ENCODE data around the gene C22orf39. TPM values are rescaled to one million over a fixed set of nuclear protein-coding genes. Genes with fewer than 3 reads are reported as not detected.

Gene C22orf39
- polyA plus RNA-seq, 1 of the 3 experiments (the other 2 are of a cell fraction): 17.7 TPM

DNA sequence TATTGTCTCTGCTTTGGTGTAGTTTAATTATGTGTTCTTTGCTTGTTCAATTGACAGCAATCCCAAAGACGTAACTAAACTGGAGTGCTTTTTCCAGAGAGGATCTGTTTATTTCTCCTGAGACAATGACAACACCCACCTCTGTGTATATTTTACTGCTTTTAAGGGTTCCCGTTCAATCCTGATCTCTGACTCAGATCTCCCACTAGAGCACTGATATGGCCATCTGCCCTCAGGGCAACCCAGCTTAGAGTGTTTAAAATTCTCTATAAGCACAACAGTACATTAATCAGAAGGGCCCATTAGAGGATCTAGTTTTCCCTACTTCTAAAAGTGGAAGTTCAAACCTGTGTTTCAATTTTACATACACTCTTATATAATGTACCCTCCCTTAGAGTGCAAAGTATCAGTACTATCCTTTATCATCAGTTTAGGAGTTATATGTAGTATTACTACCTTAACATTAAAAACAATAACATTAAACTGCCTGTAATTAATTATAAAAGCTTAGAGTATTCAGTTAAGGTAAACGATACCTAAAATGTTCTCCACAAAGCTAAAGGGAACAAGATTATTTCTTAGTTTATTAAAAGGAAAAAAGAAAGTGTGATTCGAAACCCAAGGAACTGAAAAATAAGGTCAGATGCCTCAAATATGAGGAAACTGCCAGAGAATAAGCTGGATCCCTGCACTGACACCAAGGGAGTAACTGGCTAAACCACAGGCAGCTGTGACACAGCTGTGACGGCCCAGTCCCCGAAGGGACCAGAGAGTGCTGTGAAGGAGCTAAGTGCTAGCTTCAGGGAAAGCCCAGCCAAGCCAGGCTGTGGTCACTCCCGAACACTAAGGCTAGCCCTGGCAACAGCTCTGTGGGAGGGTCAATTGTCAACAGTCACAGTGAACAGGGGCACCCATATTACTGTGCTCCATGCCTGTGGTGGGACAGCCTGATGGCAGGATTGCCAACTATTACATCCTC, 16.3 kb upstream of the C22orf39 start:
- Histone ChIP-seq H3K27ac (ENCODE audit: low read depth in 2 of 2, low read length in 1 of 2) (no peak overlapping the region; a peak in 1 of 4 replicates), H3K36me3 (replicated peaks in 1 of 2; ENCODE audit: control insufficient read depth in 1 of 2, insufficient read depth in 2 of 2, low read length in 1 of 2) (peaks cover 76 to 78% of the 10 kb centered on the region in 2 experiments), H3K9ac (no peak overlapping the region), H3K27me3 (ENCODE audit: insufficient read depth) (no peaks in the 10 kb centered on the region), H3K79me2 (ENCODE audit: insufficient read depth) (no peaks in the 10 kb centered on the region), H3K4me1 (ENCODE audit: control insufficient read depth in 1 of 2, insufficient read depth in 2 of 2, low read depth in 1 of 2, low read length in 1 of 2) (peaks cover 0 to 3% of the 10 kb centered on the region in 2 experiments; a peak in 1 of 4 replicates), H3K4me3 (ENCODE audit: low read depth in 2 of 2, low read length in 1 of 2) (no peak overlapping the region), H2AFZ (ENCODE audit: low read depth) (no peak overlapping the region), H3F3A (replicated peaks; ENCODE audit: insufficient read depth) (no peaks in the 10 kb centered on the region), H3K4me2 (no peak overlapping the region), H3K9me3 (no peaks in the 10 kb centered on the region), H4K20me1 (ENCODE audit: insufficient read depth) (no peaks in the 10 kb centered on the region), H3K9me2 (no peaks in the 10 kb centered on the region)
- WGBS (ENCODE audit: low lambda C conversion rate): 74% methylated on average over 6 of the region's 7 CpGs
- ChIA-PET CTCF (interaction anchor here (0.6 to 2.8 kb wide), 6 partner anchors 8 to 168 kb away, joined by 3 to 13 read pairs (median 4); no protein-coding TSS in a partner anchor), POLR2A (no interaction called here)
- no peak for DNase-seq
- TF ChIP-seq YY1 (IDR thresholded peaks at IDR 0.05; ENCODE audit: low read depth) (no peak), FOXJ3 (CRISPR knock-in tag; IDR thresholded peaks at IDR 0.05) (no peak), RCOR1 (IDR thresholded peaks at IDR 0.05; ENCODE audit: low read length) (no peak), MXI1 (IDR thresholded peaks at IDR 0.05; ENCODE audit: low read depth, low read length) (no peak), MEF2A (IDR thresholded peaks at IDR 0.05; ENCODE audit: borderline replicate concordance, low read depth) (no peak), RAD21 (IDR thresholded peaks at IDR 0.05; ENCODE audit: low read length) (no peak)
- TF ChIP-seq, protein P1, sequence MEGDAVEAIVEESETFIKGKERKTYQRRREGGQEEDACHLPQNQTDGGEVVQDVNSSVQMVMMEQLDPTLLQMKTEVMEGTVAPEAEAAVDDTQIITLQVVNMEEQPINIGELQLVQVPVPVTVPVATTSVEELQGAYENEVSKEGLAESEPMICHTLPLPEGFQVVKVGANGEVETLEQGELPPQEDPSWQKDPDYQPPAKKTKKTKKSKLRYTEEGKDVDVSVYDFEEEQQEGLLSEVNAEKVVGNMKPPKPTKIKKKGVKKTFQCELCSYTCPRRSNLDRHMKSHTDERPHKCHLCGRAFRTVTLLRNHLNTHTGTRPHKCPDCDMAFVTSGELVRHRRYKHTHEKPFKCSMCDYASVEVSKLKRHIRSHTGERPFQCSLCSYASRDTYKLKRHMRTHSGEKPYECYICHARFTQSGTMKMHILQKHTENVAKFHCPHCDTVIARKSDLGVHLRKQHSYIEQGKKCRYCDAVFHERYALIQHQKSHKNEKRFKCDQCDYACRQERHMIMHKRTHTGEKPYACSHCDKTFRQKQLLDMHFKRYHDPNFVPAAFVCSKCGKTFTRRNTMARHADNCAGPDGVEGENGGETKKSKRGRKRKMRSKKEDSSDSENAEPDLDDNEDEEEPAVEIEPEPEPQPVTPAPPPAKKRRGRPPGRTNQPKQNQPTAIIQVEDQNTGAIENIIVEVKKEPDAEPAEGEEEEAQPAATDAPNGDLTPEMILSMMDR (IDR thresholded peaks at IDR 0.05): no peak

DNA sequence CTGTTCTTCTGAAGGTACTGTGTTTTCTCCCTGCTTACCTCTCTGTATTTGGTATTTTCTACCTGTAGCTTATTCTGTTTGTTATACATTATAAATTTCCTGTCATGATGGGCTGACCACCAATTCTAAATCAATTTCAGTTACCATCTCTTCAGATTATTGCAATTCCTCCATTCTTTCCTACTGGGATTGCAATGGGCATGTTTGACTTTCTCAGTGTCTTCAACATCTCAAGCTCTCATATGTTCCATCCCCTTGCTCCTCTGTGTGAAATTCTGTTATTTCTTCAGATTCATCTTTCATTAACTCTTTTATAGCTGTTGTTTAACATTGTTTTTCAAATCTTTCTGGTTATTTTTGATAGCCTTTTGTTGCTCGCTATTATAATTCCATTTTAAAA, 15.5 kb upstream of the C22orf39 start:
- no peaks in the 10 kb centered on the region for H3K9me2 ChIP-seq
- no peaks in the 10 kb centered on the region for H3K9me3 ChIP-seq
- no peaks in the 10 kb centered on the region for H3K79me2 ChIP-seq (ENCODE audit: insufficient read depth)
- no peaks in the 10 kb centered on the region for H3F3A ChIP-seq (replicated peaks; ENCODE audit: insufficient read depth)
- ChIA-PET POLR2A (no interaction called here), CTCF (interaction anchor here (1.3 to 1.6 kb wide), 3 partner anchors 11 to 167 kb away, joined by 4 to 5 read pairs (median 5); no protein-coding TSS in a partner anchor)
- peaks cover 0 to 3% of the 10 kb centered on the region in 2 experiments; a peak in 1 of 4 replicates for H3K4me1 ChIP-seq (ENCODE audit: control insufficient read depth in 1 of 2, insufficient read depth in 2 of 2, low read depth in 1 of 2, low read length in 1 of 2)
- no peak overlapping the region for H3K9ac ChIP-seq
- H3K36me3 ChIP-seq (replicated peaks in 1 of 2; ENCODE audit: control insufficient read depth in 1 of 2, insufficient read depth in 2 of 2, low read length in 1 of 2): peaks cover 71 to 82% of the 10 kb centered on the region in 2 experiments
- no peaks in the 10 kb centered on the region for H3K27me3 ChIP-seq (ENCODE audit: insufficient read depth)
- DNase-seq: no peak
- no peak overlapping the region for H3K4me2 ChIP-seq
- H3K27ac ChIP-seq (ENCODE audit: low read depth in 2 of 2, low read length in 1 of 2): no peak overlapping the region
- WGBS (ENCODE audit: low lambda C conversion rate): 100% methylated on average over 1 of the region's 1 CpG
- H2AFZ ChIP-seq (ENCODE audit: low read depth): no peak overlapping the region
- no peaks in the 10 kb centered on the region for H4K20me1 ChIP-seq (ENCODE audit: insufficient read depth)
- H3K4me3 ChIP-seq (ENCODE audit: low read depth in 2 of 2, low read length in 1 of 2): no peak overlapping the region
- TF ChIP-seq, protein P1 (IDR thresholded peaks at IDR 0.05): no peak
- no peak for TF ChIP-seq MXI1 (IDR thresholded peaks at IDR 0.05; ENCODE audit: low read depth, low read length)
- TF ChIP-seq EP300 (IDR thresholded peaks at IDR 0.05; ENCODE audit: borderline replicate concordance in 1 of 2, low read depth in 1 of 2, low read length in 1 of 2): no peak
- no peak for TF ChIP-seq NRF1 (IDR thresholded peaks at IDR 0.05; ENCODE audit: low read depth, low read length)
- TF ChIP-seq SMC3 (IDR thresholded peaks at IDR 0.05; ENCODE audit: low read depth, low read length): no peak
- TF ChIP-seq, protein P2, sequence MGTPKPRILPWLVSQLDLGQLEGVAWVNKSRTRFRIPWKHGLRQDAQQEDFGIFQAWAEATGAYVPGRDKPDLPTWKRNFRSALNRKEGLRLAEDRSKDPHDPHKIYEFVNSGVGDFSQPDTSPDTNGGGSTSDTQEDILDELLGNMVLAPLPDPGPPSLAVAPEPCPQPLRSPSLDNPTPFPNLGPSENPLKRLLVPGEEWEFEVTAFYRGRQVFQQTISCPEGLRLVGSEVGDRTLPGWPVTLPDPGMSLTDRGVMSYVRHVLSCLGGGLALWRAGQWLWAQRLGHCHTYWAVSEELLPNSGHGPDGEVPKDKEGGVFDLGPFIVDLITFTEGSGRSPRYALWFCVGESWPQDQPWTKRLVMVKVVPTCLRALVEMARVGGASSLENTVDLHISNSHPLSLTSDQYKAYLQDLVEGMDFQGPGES (IDR thresholded peaks at IDR 0.05; ENCODE audit: low read depth, low read length): no peak
- TF ChIP-seq CHD2 (IDR thresholded peaks at IDR 0.05; ENCODE audit: low read length, partially characterized antibody): no peak
- no peak for TF ChIP-seq EZH2phosphoT487 (IDR thresholded peaks at IDR 0.05; ENCODE audit: borderline replicate concordance, low read depth)
- no peak for TF ChIP-seq FOSL2 (IDR thresholded peaks at IDR 0.05; ENCODE audit: borderline replicate concordance, low read depth)
- TF ChIP-seq, protein P3, sequence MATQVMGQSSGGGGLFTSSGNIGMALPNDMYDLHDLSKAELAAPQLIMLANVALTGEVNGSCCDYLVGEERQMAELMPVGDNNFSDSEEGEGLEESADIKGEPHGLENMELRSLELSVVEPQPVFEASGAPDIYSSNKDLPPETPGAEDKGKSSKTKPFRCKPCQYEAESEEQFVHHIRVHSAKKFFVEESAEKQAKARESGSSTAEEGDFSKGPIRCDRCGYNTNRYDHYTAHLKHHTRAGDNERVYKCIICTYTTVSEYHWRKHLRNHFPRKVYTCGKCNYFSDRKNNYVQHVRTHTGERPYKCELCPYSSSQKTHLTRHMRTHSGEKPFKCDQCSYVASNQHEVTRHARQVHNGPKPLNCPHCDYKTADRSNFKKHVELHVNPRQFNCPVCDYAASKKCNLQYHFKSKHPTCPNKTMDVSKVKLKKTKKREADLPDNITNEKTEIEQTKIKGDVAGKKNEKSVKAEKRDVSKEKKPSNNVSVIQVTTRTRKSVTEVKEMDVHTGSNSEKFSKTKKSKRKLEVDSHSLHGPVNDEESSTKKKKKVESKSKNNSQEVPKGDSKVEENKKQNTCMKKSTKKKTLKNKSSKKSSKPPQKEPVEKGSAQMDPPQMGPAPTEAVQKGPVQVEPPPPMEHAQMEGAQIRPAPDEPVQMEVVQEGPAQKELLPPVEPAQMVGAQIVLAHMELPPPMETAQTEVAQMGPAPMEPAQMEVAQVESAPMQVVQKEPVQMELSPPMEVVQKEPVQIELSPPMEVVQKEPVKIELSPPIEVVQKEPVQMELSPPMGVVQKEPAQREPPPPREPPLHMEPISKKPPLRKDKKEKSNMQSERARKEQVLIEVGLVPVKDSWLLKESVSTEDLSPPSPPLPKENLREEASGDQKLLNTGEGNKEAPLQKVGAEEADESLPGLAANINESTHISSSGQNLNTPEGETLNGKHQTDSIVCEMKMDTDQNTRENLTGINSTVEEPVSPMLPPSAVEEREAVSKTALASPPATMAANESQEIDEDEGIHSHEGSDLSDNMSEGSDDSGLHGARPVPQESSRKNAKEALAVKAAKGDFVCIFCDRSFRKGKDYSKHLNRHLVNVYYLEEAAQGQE (IDR thresholded peaks at IDR 0.05; ENCODE audit: low read depth, low read length): no peak
- no peak for TF ChIP-seq FOXJ3 (CRISPR knock-in tag; IDR thresholded peaks at IDR 0.05)
- TF ChIP-seq TCF12 (IDR thresholded peaks at IDR 0.05): no peak
- no peak for TF ChIP-seq RAD21 (IDR thresholded peaks at IDR 0.05; ENCODE audit: low read length)

Data from SK-N-SH (cell line).